Measurements from ENCODE around the gene NOX3. TPM values are rescaled to one million over a fixed set of nuclear protein-coding genes. Genes with fewer than 3 reads are reported as not detected.
"Not testable (repeated sequence)": the region's sequence is repeated elsewhere in the genome, so short reads cannot be mapped to it uniquely, and the experiment has no call there.

Gene NOX3
- total RNA-seq, 2 donors from 2014 or later, result not detected

DNA sequence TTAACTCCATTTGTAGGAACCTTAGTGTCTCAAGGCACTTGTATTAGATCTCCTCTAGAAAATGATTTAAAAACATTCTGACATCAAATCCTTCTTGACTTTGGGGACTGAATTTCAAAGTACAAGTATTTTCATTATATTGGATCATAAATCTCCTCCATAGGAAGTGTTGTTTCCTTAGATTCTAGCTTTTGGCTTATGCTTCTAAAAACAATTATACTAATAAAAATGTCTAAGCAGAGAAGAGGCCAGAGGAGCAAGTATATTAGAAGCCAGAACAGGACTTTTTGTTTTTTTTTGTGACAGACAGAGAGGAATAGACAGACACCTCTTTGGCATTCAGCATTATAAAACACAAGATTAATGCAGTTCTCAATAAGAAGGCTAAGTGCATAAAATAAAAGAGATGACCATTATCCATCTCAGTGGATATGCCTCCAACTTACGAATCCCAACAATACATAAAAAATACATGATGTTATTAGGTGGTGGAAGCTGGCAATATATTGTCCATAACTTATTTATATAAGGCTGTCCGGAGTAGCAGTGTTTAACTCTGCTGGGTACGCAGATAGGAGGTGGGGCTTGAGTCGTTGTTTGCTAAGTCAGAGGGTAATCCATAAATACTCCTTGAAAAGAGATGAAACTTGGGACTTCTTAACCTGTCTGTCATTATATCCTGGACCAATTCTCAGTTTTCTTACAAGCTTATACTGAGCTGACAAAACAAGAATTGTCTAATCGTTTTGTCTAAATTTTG, 31.9 kb upstream of the NOX3 start:
- no peaks in the 10 kb centered on the region for H3K4me1 Mint-ChIP-seq (ENCODE audit: low read depth)
- no peak overlapping the region for H3K4me3 Mint-ChIP-seq
- H3K27ac Mint-ChIP-seq, result no peak overlapping the region
- peaks cover 1 to 3% of the 10 kb centered on the region in 2 donors for H3K9me3 Mint-ChIP-seq
- DNase-seq, result no peak
- no peaks in the 10 kb centered on the region for H3K27me3 Mint-ChIP-seq (ENCODE audit: low read depth)
- ATAC-seq (replicated peaks in 1 of 2), result no peak
- H3K36me3 Mint-ChIP-seq (ENCODE audit: insufficient read depth in 2 of 2), result peaks cover 0 to 4% of the 10 kb centered on the region in 2 donors

DNA sequence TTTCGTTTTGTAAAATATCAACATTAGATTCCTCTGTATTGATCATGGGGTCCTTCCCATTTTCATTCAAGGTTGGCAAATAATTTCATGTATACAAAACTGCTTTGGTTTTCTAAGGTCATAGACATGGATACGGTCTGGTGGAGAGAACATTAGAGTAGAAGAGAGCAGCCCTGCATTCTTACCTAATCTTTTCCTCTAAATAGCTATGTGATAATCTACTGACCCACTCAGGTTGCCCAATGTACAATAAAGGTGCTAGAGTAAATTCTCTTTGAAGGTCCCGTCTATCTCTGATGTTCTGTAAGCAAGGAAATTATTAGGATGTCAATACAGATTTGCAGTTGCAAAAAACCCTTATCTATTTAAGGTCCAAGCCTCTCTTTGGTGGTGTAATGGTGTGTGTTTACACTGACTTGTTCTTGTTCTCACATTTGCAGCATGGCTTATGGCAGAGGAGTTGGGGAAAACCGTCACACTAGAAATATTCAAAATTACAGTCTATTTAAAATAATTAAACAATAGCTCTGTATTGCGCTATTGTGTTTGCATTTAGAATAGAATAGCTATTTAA, 31.2 kb upstream of the NOX3 start:
- Mint-ChIP-seq H3K27me3 (ENCODE audit: low read depth) (no peaks in the 10 kb centered on the region), H3K27ac (no peak overlapping the region), H3K9me3 (no peaks in the 10 kb centered on the region), H3K4me3 (no peak overlapping the region), H3K4me1 (ENCODE audit: low read depth) (no peaks in the 10 kb centered on the region), H3K36me3 (ENCODE audit: insufficient read depth in 2 of 2) (no peaks in the 10 kb centered on the region)
- no peak for DNase-seq
- no peak for ATAC-seq (replicated peaks in 1 of 2)

DNA sequence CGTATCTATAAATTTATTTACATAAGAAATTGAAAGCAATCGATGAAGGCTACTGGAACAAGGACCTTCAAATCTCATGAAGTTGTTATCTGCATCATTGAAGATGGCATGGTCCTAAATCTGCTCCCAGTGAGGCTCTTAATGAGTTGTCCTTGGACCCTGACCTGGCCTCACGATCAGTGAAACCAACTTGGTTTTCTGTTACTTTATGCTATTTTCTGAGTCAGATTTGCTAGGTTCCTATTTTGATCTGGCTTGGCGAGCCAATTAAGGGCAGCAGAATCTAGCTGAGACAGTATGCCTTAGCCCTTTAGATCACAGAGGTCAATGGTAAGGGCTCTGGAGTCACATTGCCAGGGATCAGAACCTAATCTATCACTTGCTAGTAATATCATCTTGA, 30.1 kb upstream of the NOX3 start:
- Mint-ChIP-seq H3K4me1 (ENCODE audit: low read depth) (peaks cover 3% of the 10 kb centered on the region), H3K9me3 (peaks cover 0 to 1% of the 10 kb centered on the region in 2 donors), H3K27ac (no peak overlapping the region), H3K27me3 (ENCODE audit: low read depth) (no peaks in the 10 kb centered on the region), H3K36me3 (ENCODE audit: insufficient read depth in 2 of 2) (no peaks in the 10 kb centered on the region), H3K4me3 (no peak overlapping the region)
- ATAC-seq (replicated peaks in 1 of 2), result no peak
- no peak for DNase-seq

DNA sequence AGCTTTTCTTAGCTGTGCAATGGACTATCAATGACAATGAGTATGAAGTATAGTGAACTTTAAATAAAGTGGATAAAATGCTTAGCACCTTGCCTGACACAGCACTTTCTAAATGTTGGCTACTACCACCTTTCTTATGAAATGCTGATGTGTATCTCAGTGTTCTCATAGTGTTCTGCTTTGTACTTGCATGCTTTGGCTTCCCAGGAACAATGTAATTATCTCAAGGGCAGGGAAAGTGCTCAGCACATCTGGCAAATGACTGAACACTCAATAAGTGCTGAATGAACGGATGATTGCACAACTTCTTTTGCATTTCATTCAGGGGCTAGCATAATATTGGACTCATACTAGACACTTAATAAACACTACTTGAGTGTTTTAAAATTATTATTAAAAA, 28.2 kb upstream of the NOX3 start:
- Mint-ChIP-seq H3K4me1 (ENCODE audit: low read depth) (peaks cover 16% of the 10 kb centered on the region), H3K4me3 (no peak overlapping the region), H3K27me3 (ENCODE audit: low read depth) (no peaks in the 10 kb centered on the region), H3K36me3 (ENCODE audit: insufficient read depth in 2 of 2) (no peaks in the 10 kb centered on the region), H3K27ac (no peak overlapping the region), H3K9me3 (peaks cover 0 to 1% of the 10 kb centered on the region in 2 donors)
- no peak for DNase-seq
- no peak for ATAC-seq (replicated peaks in 1 of 2)

DNA sequence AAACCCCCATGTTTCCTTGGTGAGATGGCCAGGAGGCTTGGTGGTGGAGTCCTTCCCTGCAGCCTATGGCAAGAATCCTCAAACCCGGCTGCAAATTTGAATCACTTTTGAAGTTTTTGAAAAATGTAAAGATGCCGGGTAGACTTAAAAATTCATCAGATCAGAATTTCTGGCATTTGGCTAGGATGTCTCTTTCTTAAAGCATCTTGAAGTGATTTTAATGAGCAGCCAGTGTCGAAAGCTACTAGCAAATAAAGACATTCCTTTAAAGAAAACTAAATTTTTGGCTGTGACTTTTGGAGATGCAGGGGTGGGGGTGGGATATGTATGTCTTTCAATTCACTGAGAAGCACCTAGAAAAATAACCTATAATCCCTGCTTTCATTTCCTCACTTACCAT, 25.6 kb upstream of the NOX3 start:
- Mint-ChIP-seq H3K36me3 (ENCODE audit: insufficient read depth in 2 of 2) (no peaks in the 10 kb centered on the region), H3K9me3 (peaks cover 0 to 1% of the 10 kb centered on the region in 2 donors), H3K4me3 (no peak overlapping the region), H3K27me3 (ENCODE audit: low read depth) (no peaks in the 10 kb centered on the region), H3K4me1 (ENCODE audit: low read depth) (peaks cover 16% of the 10 kb centered on the region), H3K27ac (no peak overlapping the region)
- no peak for ATAC-seq (replicated peaks in 1 of 2)
- no peak for DNase-seq

DNA sequence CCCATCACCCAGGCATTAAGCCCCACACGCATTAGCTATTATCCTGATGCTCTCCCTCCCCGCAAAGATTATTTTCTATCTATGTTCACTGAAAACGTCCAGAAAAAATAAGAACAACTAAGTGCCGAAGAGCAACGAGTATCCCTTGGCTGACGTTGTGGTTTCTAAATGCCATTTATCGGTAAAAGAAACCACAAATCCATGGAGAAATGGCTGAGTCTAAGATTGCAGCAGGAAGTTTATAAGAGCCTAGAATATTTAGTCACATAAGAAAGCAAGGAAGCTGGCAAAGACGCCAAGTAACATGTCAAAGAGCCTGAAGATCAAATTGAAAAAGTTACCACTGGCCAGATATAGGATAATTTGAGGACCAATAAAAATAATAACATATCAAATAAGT, 18.1 kb upstream of the NOX3 start:
- Mint-ChIP-seq H3K4me1 (ENCODE audit: low read depth) (no peaks in the 10 kb centered on the region), H3K4me3 (no peak overlapping the region), H3K27me3 (ENCODE audit: low read depth) (peaks cover 6% of the 10 kb centered on the region), H3K9me3 (peaks cover 7 to 10% of the 10 kb centered on the region in 2 donors), H3K27ac (no peak overlapping the region), H3K36me3 (ENCODE audit: insufficient read depth in 2 of 2) (peaks cover 5 to 12% of the 10 kb centered on the region in 2 donors)
- ATAC-seq (replicated peaks in 1 of 2), result no peak
- no peak for DNase-seq

DNA sequence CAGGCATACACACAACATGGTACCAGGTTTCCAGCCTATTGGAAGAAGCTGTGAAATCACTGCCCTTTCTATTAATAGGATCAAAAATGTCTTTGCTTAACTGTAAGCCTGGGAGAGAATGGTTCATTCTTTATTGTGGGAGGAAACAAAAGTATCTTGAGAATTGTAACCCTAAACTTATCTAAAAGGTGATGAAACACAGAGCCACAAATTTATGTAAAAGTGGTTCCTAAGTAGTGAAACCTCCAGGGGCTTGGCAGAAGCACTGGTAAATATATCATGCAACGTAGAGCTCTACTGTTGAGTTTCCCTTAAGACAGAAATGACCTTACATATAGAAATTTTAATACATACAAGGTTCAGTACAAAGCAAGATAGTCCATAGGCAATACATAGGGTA, 17.2 kb upstream of the NOX3 start:
- peaks cover 5 to 19% of the 10 kb centered on the region in 2 donors for H3K36me3 Mint-ChIP-seq (ENCODE audit: insufficient read depth in 2 of 2)
- no peaks in the 10 kb centered on the region for H3K4me1 Mint-ChIP-seq (ENCODE audit: low read depth)
- no peak overlapping the region for H3K27ac Mint-ChIP-seq
- H3K4me3 Mint-ChIP-seq, result no peak overlapping the region
- ATAC-seq (replicated peaks in 1 of 2) (no peak), DNase-seq (no peak)
- peaks cover 11 to 14% of the 10 kb centered on the region in 2 donors for H3K9me3 Mint-ChIP-seq
- peaks cover 6% of the 10 kb centered on the region for H3K27me3 Mint-ChIP-seq (ENCODE audit: low read depth)

DNA sequence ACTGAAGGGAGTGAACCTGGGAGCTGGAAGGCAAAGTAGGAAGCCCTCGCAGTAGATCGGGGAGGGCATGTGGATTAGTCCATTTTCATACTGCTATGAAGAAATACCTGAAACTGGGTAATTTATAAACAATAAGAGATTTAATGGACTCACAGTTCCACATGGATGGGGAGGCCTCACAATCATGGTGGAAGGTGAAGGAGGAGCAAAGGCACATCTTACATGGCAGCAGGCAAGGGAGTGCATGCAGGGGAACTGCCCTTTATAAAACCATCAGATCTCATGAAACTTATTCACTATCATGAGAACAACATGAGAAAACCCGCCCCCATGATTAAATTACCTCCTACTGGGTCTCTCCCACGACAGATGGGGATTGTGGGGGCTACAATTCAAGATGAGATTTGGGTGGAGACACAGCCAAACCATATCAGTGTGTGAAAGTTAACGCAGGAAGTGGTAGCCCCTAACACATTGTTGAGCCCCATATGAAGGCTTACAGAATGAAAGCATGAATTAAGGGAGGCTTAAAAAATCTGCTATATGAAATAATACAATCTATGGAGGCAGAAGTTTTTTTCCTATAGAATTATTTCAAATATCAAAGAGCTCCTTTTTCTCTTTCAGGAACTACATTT, 15.5 kb upstream of the NOX3 start:
- peaks cover 17 to 18% of the 10 kb centered on the region in 2 donors for H3K9me3 Mint-ChIP-seq
- H3K27ac Mint-ChIP-seq; ATAC-seq (replicated peaks in 1 of 2); DNase-seq; H3K27me3 Mint-ChIP-seq (ENCODE audit: low read depth); H3K4me3 Mint-ChIP-seq; H3K4me1 Mint-ChIP-seq (ENCODE audit: low read depth): not testable (repeated sequence)
- peaks cover 12 to 23% of the 10 kb centered on the region in 2 donors for H3K36me3 Mint-ChIP-seq (ENCODE audit: insufficient read depth in 2 of 2)

DNA sequence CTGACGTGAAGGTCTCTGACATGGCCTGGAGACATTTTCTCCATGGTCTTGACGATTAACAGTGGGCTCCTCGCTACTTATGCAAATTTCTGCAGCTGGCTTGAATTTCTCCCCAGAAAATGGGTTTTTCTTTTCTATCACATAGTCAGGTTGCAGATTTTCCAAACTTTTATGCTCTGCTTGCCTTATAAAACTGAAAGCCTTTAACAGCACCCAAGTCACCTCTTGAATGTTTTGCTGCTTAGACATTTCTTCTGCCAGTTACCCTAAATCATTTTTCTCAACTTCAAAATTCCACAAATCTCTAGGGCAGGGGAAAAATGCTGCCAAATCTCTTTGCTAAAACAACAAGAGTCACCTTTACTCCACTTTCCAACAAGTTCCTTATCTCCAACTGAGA, 12.9 kb upstream of the NOX3 start:
- not testable (repeated sequence) for H3K27me3 Mint-ChIP-seq (ENCODE audit: low read depth); ATAC-seq (replicated peaks in 1 of 2); DNase-seq; H3K4me3 Mint-ChIP-seq; H3K4me1 Mint-ChIP-seq (ENCODE audit: low read depth); H3K27ac Mint-ChIP-seq
- H3K36me3 Mint-ChIP-seq (ENCODE audit: insufficient read depth in 2 of 2), result peaks cover 17 to 27% of the 10 kb centered on the region in 2 donors
- peaks cover 17 to 28% of the 10 kb centered on the region in 2 donors for H3K9me3 Mint-ChIP-seq

DNA sequence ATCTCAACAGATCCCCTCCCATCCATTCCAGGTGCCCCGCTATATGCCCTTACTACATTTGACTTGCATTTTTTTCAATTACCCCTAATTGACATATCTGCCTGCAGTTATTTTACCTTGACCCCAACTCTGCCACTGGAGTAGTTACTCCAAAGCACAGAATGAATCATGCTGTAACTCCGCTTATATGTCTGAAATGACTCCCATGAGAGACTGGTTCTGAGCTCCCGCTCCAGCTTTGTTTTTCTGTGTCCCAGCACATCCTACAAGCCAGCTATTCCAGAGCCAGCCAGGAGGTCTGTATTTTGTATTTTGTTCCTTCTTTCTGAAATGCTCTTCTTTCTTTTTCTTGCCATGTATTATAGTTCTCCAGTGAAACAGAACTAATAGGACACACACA, 10.9 kb upstream of the NOX3 start:
- peaks cover 17 to 27% of the 10 kb centered on the region in 2 donors for H3K36me3 Mint-ChIP-seq (ENCODE audit: insufficient read depth in 2 of 2)
- DNase-seq (no peak), ATAC-seq (replicated peaks in 1 of 2) (no peak)
- no peak overlapping the region for H3K27ac Mint-ChIP-seq
- H3K27me3 Mint-ChIP-seq (ENCODE audit: low read depth), result no peaks in the 10 kb centered on the region
- H3K9me3 Mint-ChIP-seq, result peaks cover 17 to 28% of the 10 kb centered on the region in 2 donors
- H3K4me1 Mint-ChIP-seq (ENCODE audit: low read depth), result peaks cover 9% of the 10 kb centered on the region
- H3K4me3 Mint-ChIP-seq, result no peak overlapping the region

DNA sequence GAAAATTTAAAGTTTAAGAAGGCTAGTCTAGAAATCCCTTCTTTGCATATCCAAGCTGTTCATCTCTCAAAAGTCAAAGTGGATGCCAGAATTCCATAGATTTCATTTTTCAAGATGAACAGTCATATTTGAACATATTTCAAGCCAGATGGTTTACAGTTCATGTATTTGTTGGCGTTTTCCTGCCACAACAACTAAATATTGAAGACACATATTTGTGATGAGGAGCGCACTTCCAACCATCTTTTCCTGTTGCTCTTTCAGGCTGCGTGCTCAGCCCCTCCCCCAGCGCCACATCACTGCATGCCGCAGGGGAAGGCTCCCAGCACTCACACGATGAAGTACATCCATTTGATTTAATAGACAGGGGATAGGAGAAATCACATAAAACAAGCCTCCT, 5.9 kb upstream of the NOX3 start:
- ATAC-seq (replicated peaks in 1 of 2) (no peak), DNase-seq (no peak)
- H3K9me3 Mint-ChIP-seq, result peaks cover 2 to 11% of the 10 kb centered on the region in 2 donors
- H3K4me1 Mint-ChIP-seq (ENCODE audit: low read depth), result peaks cover 16% of the 10 kb centered on the region
- no peak overlapping the region for H3K27ac Mint-ChIP-seq
- no peaks in the 10 kb centered on the region for H3K27me3 Mint-ChIP-seq (ENCODE audit: low read depth)
- peaks cover 3 to 5% of the 10 kb centered on the region in 2 donors for H3K36me3 Mint-ChIP-seq (ENCODE audit: insufficient read depth in 2 of 2)
- H3K4me3 Mint-ChIP-seq, result no peak overlapping the region

DNA sequence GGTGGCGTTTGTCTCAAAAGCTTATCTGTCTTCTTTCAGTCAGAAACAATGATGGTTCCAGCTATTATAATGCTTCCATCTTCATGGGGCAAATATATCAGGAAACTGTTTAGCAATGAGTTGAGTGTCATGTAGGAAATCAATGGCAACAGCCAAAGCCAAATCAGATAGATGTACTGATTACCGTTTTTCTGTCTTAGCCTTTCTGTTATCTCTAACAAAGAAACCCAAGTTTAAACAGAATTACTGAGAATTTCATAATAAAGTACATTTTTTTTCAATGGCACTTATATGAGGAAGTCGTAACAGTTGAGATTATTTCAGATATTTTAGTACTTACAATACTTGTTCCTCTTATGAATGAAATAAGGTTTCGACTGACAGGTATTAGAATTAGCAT, 1.2 kb downstream of the NOX3 start:
- H3K4me1 Mint-ChIP-seq (ENCODE audit: low read depth), result peaks cover 12% of the 10 kb centered on the region
- no peak overlapping the region for H3K4me3 Mint-ChIP-seq
- H3K27ac Mint-ChIP-seq, result no peak overlapping the region
- ATAC-seq (replicated peaks in 1 of 2), result no peak
- DNase-seq, result no peak
- H3K36me3 Mint-ChIP-seq (ENCODE audit: insufficient read depth in 2 of 2), result no peaks in the 10 kb centered on the region
- H3K9me3 Mint-ChIP-seq, result peaks cover 0 to 2% of the 10 kb centered on the region in 2 donors
- peaks cover 6% of the 10 kb centered on the region for H3K27me3 Mint-ChIP-seq (ENCODE audit: low read depth)

DNA sequence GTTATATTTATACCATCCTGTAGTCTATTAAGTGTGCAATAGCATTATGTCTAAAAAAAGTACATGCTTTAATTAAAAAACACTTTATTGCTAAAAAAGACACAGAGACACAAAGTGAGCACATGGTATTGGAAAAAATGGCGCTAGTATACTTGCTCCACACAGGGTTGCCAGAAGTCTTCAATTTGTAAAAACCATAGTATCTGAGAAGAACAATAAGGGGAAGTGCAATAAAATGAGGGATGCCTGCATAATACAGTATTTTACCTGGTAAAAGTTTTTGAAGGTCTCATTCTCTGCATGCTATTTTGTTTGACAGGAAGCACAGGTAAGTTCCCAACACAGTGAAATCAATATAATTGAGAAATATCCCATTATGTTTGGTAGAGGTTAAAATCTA, 1.6 kb downstream of the NOX3 start:
- Mint-ChIP-seq H3K27ac (no peak overlapping the region), H3K27me3 (ENCODE audit: low read depth) (peaks cover 6% of the 10 kb centered on the region), H3K36me3 (ENCODE audit: insufficient read depth in 2 of 2) (no peaks in the 10 kb centered on the region), H3K4me1 (ENCODE audit: low read depth) (peaks cover 17% of the 10 kb centered on the region), H3K4me3 (no peak overlapping the region), H3K9me3 (peaks cover 0 to 2% of the 10 kb centered on the region in 2 donors)
- no peak for ATAC-seq (replicated peaks in 1 of 2)
- no peak for DNase-seq

All from activated T-cell treated with anti-CD3 and anti-CD28 coated beads, Interleukin-2, amount 50 U/mL, for 72 hours (primary cell).